Measurements from ENCODE around the gene DGKG.

- TF ChIP-seq CTCF (optimal IDR thresholded peaks at IDR 0.05 in 1 of 3, IDR thresholded peaks at IDR 0.05 in 1 of 3, conservative IDR thresholded peaks at IDR 0.05 in 1 of 3; ENCODE audit: extremely low read depth in 1 of 3, insufficient read depth in 2 of 3, low read length in 3 of 3) (no peak), EZH2 (IDR thresholded peaks at IDR 0.05; ENCODE audit: low read length) (no peak)
These were observed 259.3 kb downstream of the DGKG start for GRCh38 chr3:186102687-186103086.

Measured in keratinocyte (primary cell).